Stimulated activated CD4-positive, alpha-beta T cell treated with anti-CD3 and anti-CD28 coated beads, Interleukin-1b, Interleukin-23, amount 100 ng/mL, for 24 hours (primary cell): ENCODE results near the gene ITPK1.

Experiments used
- DNase-seq, 4 experiments: peaks; one replicate each; pipeline ENCODE4 v3.0.0-alpha.2; 2020; ENCODE audit warnings: low read depth in 4 of 4, low spot score in 1 of 4

Gene ITPK1

GRCh38 chr14:93012506-93012905, 103.2 kb downstream of the ITPK1 start:
- DNase-seq = no peak

DNA sequence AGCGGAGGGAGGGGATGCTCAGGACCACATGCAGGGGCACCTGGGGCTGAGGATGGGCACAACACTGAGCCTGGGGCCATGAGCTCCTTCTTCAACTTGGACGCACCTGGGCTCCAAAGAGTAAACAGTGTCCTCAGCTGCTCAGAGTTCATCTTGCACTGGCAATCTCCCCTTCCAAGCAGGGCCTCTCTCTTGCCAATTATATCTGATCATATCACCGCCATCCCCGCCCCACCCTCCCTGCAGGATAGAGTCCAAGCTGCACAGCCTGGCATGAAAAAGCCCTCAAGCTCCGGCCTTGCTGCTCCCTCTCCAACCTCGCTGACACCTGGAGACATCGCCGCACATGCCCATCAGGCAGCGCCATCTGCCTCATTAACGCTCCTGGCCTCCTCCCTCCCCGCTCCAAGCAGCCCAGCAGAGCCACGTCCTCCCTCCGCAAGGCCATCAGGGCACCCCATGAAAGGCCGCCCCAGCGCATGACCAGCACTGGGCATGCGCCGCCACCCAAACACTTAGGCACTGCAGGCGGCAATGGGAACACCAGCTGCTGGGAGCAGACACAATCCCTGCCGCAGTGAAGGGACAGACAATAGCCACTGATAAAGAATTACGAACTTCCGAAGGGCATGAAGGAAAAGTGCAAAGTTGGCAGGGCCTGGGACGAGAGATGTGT, 103.9 kb downstream of the ITPK1 start:
- DNase-seq = no peak

DNA sequence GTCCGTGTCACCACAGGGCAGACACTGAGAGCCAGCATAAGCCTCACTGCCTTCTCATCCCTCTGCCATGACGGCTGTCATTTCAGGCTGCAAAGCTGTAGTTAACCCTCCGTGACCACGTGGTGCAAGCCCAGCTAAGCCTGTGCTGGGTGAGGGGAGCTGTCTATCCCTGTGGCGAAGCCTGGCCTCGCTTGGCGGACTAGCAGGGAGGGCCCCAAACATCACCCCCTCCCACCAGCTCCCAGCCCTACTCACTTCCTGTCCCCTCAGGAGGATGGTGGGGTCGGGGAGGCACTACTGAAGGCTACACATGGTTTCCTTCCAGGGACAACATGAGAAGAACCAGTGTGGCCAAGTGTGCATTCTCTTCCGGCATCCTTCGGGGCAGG, 104.6 kb downstream of the ITPK1 start:
- no peak for DNase-seq

- no peak for DNase-seq
Observed at GRCh38 chr14:93010522-93011140, 105.1 kb downstream of the ITPK1 start.

DNA sequence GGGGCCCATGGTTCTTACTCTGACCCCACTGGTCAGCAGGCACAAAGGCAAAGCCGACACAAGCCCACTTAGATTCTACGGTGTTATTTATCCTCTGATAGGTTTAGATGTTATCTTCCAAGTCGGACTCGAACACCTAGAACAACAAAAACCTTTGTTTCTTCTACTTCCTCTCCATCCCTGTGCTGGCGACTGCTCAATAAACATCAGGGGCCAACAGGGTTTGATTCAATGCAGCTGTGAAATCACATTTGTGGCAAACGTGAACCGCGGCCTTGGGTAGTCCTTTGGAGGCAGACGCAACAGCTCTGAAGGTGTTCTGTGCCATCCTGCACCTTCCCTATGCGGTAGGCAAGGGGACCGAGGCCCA, 105.6 kb downstream of the ITPK1 start:
- DNase-seq = no peak

DNA sequence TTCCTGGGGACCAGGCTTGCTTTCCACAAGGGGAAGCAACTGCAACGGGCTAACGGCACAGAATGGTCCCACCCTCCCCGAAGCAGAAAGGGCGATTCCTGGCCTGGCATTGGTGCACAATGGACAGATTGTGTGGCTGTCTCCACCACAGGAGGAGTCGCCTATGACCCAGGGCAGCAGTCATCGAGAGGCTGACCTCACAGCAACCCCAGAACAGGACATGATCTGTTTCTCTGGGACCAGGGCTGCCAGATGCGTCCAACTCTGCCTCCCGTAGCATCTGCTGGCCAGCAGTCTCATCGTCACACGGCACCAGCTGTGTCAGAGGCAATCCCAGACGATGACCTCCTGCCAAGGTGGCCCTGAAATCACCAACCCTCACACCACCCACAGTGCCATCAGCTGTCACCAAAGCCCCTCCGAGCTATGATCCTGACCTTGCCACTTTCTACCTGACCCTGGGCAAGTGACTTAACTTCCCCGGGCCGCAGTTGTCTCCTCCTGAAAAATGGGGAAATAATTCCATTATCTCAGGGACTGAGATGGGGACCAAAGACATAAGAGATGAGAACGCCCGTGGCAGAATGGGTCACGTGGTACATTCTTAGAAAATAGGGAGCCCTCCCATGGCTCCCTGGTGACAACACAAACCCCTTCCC, 106.1 kb downstream of the ITPK1 start:
- DNase-seq = no peak

DNA sequence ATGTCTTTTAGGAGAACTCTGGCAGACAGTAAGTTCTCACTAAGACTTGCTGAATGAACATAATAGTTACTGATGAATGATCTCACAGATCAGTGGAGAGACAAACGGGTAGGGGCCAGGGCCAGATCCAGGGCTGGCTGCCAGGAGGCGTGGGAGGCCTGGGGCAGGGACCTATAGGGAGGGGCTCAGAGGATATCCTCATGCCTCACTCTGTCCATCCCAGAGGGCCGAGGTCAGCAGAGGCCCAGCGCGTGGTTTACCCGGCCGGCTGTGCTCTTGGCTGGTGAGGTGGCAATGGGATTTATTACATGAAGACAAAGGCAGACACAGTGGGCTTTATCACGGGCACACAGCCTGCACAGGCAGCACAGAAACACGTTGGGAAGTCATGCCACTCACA, 107.3 kb downstream of the ITPK1 start:
- no peak for DNase-seq

- no peak for DNase-seq
Observed at GRCh38 chr14:93007225-93007997, 108.3 kb downstream of the ITPK1 start.

- DNase-seq = no peak
Observed at GRCh38 chr14:93006567-93007051, 109.1 kb downstream of the ITPK1 start.

DNA sequence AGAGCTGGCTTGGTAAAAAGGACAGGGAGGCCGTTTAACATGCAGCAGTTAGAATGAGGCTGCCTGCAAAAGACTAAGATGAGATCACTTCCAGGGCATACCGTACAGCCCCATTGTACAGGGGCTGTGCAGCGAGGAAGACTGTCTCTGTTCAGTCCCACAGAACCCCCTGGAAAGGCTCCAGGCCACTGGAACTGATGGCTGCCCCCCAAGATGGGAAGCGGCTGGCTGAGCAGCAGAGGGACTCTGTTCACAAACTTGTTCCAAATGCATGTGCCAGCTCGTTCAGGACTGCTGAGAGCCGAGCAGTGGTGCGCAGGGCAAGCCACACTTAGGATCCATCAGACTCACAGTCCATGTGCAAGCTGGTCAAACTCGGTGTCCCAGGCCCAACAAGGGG, 109.9 kb downstream of the ITPK1 start:
- no peak for DNase-seq

GRCh38 chr14:93005135-93005813, 110.5 kb downstream of the ITPK1 start:
- DNase-seq = no peak

GRCh38 chr14:93004699-93005082, 111.0 kb downstream of the ITPK1 start:
- no peak for DNase-seq

- no peak for DNase-seq
Observed at GRCh38 chr14:93003945-93004698, 111.6 kb downstream of the ITPK1 start.

- DNase-seq = no peak
Observed at GRCh38 chr14:93002851-93003298, 112.8 kb downstream of the ITPK1 start.

DNA sequence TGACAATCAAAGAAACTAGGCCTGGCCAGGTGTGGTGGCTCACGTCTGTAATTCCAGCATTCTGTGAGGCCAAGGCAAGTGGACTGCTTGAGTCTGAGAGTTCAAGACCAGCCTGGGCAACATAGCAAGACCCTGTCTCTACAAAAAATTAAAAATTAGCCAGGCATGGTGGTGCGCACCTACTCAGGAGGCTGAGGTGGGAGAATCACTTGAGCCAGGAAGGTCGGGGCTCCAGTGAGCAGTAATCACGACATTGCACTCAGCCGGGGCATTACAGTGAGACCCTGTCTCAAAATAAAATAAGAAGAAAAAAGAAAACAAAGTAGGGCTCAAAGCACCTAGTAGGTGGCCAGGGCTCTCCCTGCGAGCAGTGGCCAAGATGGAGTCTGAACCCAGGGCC, 113.7 kb downstream of the ITPK1 start:
- no peak for DNase-seq

GRCh38 chr14:92998946-92999345, 116.8 kb downstream of the ITPK1 start:
- DNase-seq = no peak

- no peak for DNase-seq
Observed at GRCh38 chr14:92997343-92998061, 118.2 kb downstream of the ITPK1 start.

DNA sequence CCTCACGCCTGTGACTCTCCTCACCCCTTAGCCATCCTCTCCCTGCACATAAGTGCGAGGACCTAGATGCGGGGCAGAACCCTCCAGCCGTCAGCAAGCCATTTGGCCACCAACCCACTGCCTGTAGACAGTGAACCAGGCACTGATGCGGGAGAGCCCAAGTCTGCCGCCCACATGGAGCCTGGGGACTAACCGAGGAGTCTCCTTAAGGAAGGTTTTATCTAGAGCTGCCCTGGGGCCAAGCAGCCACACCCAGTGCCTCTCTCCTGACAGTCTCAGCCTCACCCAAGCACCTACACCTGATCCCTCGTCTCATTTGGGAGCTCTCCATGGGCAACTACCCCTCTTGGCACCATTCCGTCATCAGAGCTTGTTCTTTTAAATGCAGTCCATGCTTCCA, 120.1 kb downstream of the ITPK1 start:
- DNase-seq = no peak

DNA sequence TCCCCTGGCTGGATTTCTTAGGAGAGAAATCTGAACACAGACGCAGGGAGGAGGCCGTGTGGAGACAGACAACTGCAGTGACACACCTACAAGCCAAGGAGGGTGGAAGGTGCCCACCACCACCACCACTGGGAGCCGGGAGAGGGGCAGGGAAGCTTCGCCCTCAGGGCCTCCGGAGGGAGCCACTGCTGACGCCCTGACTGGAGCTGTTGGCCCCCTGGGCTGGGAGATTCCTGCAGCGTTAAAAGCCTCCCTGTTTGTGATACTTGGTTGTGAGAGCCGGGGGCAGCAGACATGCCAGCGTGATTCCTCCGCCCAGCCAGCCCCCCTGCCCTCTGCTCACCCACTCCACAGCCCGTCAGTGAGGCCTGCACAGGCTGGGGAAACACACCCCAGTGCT, 120.8 kb downstream of the ITPK1 start:
- no peak for DNase-seq
